HCT116 (cell line): ENCODE data around the gene EPHA3. TPM values are rescaled to one million over a fixed set of nuclear protein-coding genes. Genes with fewer than 3 reads are reported as not detected.

Experiments
- ATAC-seq: fragments of 200-7000 bp; cut with Tn5 transposase; 2 replicates; pipeline ENCODE4 v1.9.1; 2020; ENCODE audit warnings: mild to moderate bottlenecking, moderate library complexity
- BruUV-seq: library from RNA; stranded (reverse); fragments of 400-500 nt; replicated peaks from 2 replicates; lab custom pipeline; 2021; lab: Mats Ljungman, UMichigan
- CTCF ChIA-PET: fragments of 300-600 bp; sonication (Branson Sonifier 250); formaldehyde crosslinking; loops from one replicate; lab custom pipeline; 2021; ENCODE audit warnings: antibody characterized with exemption; lab: Charles Lee
- POLR2A ChIA-PET: fragments of 300-600, 350-600 bp; sonication (Branson Sonifier 250); formaldehyde crosslinking; loops from one replicate; lab custom pipeline; 2021; ENCODE audit warnings: antibody characterized with exemption; lab: Charles Lee
- RAD21 ChIA-PET, 2 experiments: fragments of 300-600 bp; sonication (Branson Sonifier 250); formaldehyde crosslinking; loops; one replicate each; lab custom pipeline; 2023; ENCODE audit warnings: low total read pairs in 2 of 2; ENCODE audit not compliant: uncharacterized antibody in 2 of 2, unreplicated experiment in 2 of 2, low non-redundant PET in 1 of 2; lab: Charles Lee
- DNase-seq: peaks from one replicate; pipeline ENCODE4 v3.0.0-alpha.2; 2010; ENCODE audit warnings: low read depth, low spot score
- H2AFZ ChIP-seq: fragments of 200-600 bp; shearing (Covaris generic), sonication (generic); 2 replicates; pipeline ENCODE4 v1.6.1; 2017; ENCODE audit warnings: low read depth, mixed run types, mixed read lengths, antibody characterized with exemption, low read length; ENCODE audit not compliant: poor library complexity, severe bottlenecking
- H3K27ac ChIP-seq: 2 replicates; pipeline ENCODE4 v1.5.1; 2012; ENCODE audit warnings: low read depth, low read length
- H3K27me3 ChIP-seq: fragments of 200-600 bp; sonication (generic); 2 replicates; pipeline ENCODE4 v1.6.1; 2016; ENCODE audit warnings: mixed run types, low read length, mixed read lengths; ENCODE audit not compliant: insufficient read depth
- H3K36me3 ChIP-seq, 2 experiments: fragments of 200-500 bp in 1 of 2; fragments of 200-600 bp in 1 of 2; sonication (Bioruptor generic) in 1 of 2; sonication (generic) in 1 of 2; 2 replicates each; pipeline versions ENCODE4 v1.5.1 to v1.6.1; 2014 to 2016; ENCODE audit warnings: low read length in 2 of 2, inconsistent platforms in 1 of 2, mixed read lengths in 1 of 2, mixed run types in 1 of 2; ENCODE audit not compliant: insufficient read depth in 2 of 2, control insufficient read depth in 1 of 2
- H3K4me1 ChIP-seq, 2 experiments: fragments of 200-600 bp in 1 of 2; sonication (generic) in 1 of 2; 2 replicates each; pipeline versions ENCODE4 v1.5.1 to v1.6.1; 2012 to 2017; ENCODE audit warnings: low read length in 2 of 2, inconsistent platforms in 1 of 2, mild to moderate bottlenecking in 1 of 2, mixed read lengths in 1 of 2, mixed run types in 1 of 2, moderate library complexity in 1 of 2; ENCODE audit not compliant: insufficient read depth in 2 of 2, control insufficient read depth in 1 of 2
- H3K4me2 ChIP-seq: fragments of 200-600 bp; sonication (generic); 2 replicates; pipeline ENCODE4 v1.6.1; 2017; ENCODE audit warnings: mixed run types, low read length, mixed read lengths
- H3K4me3 ChIP-seq, 2 experiments: fragments of 200-600 bp in 1 of 2; sonication (generic) in 1 of 2; replicated peaks in 1 of 2; 2 replicates each; pipeline ENCODE4 v1.5.1; 2011 to 2016; ENCODE audit warnings: low read length in 2 of 2, control low read depth in 1 of 2, low read depth in 1 of 2, mild to moderate bottlenecking in 1 of 2, mixed read lengths in 1 of 2, mixed run types in 1 of 2
- H3K79me2 ChIP-seq: fragments of 200-600 bp; sonication (generic); 2 replicates; pipeline ENCODE4 v1.6.1; 2017; ENCODE audit warnings: mild to moderate bottlenecking, mixed run types, low read length, moderate library complexity, mixed read lengths; ENCODE audit not compliant: insufficient read depth
- H3K9ac ChIP-seq: fragments of 200-600 bp; sonication (generic); 2 replicates; pipeline ENCODE4 v1.6.1; 2016; ENCODE audit warnings: low read length, mixed read lengths
- H3K9me2 ChIP-seq: fragments of 200-600 bp; sonication (generic), shearing (Covaris generic); 2 replicates; pipeline ENCODE4 v1.6.1; 2017; ENCODE audit warnings: mixed run types, mild to moderate bottlenecking, moderate library complexity; ENCODE audit not compliant: insufficient read depth
- H3K9me3 ChIP-seq, 2 experiments: fragments of 200-500 bp in 1 of 2; fragments of 200-600 bp in 1 of 2; sonication (Bioruptor generic) in 1 of 2; sonication (generic) in 1 of 2; 2 replicates each; pipeline ENCODE4 v1.6.1; 2014 to 2017; ENCODE audit warnings: low read length in 2 of 2, mixed read lengths in 2 of 2, inconsistent platforms in 1 of 2, low read depth in 1 of 2, mild to moderate bottlenecking in 1 of 2, mixed run types in 1 of 2, moderate library complexity in 1 of 2; ENCODE audit not compliant: control insufficient read depth in 1 of 2, insufficient read depth in 1 of 2
- H4K20me1 ChIP-seq: fragments of 200-600 bp; sonication (generic), shearing (Covaris generic); 2 replicates; pipeline ENCODE4 v1.6.1; 2017; ENCODE audit warnings: mixed run types, mild to moderate bottlenecking, moderate library complexity; ENCODE audit not compliant: insufficient read depth
- CEBPB ChIP-seq: IDR thresholded peaks from 2 replicates; pipeline ENCODE4 v1.6.1; 2012; ENCODE audit warnings: low read depth
- ELF1 ChIP-seq: IDR thresholded peaks from 2 replicates; pipeline ENCODE4 v1.6.1; 2012; ENCODE audit warnings: low read depth, borderline replicate concordance
- EZH2 ChIP-seq: fragments of 200-600 bp; sonication (generic); IDR thresholded peaks from 2 replicates; pipeline ENCODE4 v1.6.1; 2017; ENCODE audit warnings: antibody characterized with exemption, mixed run types
- FOSL1 ChIP-seq: IDR thresholded peaks from 2 replicates; pipeline ENCODE4 v1.6.1; 2012; ENCODE audit warnings: low read depth
- POLR2AphosphoS5 ChIP-seq: IDR thresholded peaks from 2 replicates; pipeline ENCODE4 v1.6.1; 2011; ENCODE audit warnings: mild to moderate bottlenecking, low read depth, low read length, moderate library complexity
- RAD21 ChIP-seq: IDR thresholded peaks from 2 replicates; pipeline ENCODE4 v1.6.1; 2012; ENCODE audit warnings: low read depth, mild to moderate bottlenecking
- SIN3A ChIP-seq: IDR thresholded peaks from 2 replicates; pipeline ENCODE4 v1.6.1; 2012; ENCODE audit warnings: low read depth
- TCF7L2 ChIP-seq: IDR thresholded peaks from 2 replicates; pipeline ENCODE4 v1.7.0; 2011; ENCODE audit warnings: borderline replicate concordance, inconsistent platforms; ENCODE audit not compliant: insufficient read depth, insufficient read length; ENCODE audit errors: extremely low read depth
- YY1 ChIP-seq: IDR thresholded peaks from 2 replicates; pipeline ENCODE4 v1.6.1; 2011; ENCODE audit warnings: low read length, low read depth, moderate library complexity, mild to moderate bottlenecking; ENCODE audit not compliant: insufficient replicate concordance; ENCODE audit errors: extremely low read depth
- intact Hi-C: fragments of 100-400 bp; cut with micrococcal nuclease; formaldehyde crosslinking; loops from 2 replicates; pipeline ENCODE4 v1.10.0; 2022
- total RNA-seq: library from RNA; stranded (reverse); gene quantifications from one replicate; pipeline ENCODE4 v1.2.1, GENCODE V29; 2021; ENCODE audit not compliant: unreplicated experiment
- TF ChIP-seq, protein P1 (sequence below): IDR thresholded peaks from 2 replicates; pipeline ENCODE4 v1.6.1; 2011; ENCODE audit warnings: mild to moderate bottlenecking, low read length, moderate library complexity; ENCODE audit not compliant: insufficient replicate concordance; ENCODE audit errors: extremely low read depth
- TF ChIP-seq, protein P2 (sequence below): IDR thresholded peaks from 2 replicates; pipeline ENCODE4 v1.6.1; 2012

Gene EPHA3
- total RNA-seq, 1 experiment from 2014 or later, result not detected

DNA sequence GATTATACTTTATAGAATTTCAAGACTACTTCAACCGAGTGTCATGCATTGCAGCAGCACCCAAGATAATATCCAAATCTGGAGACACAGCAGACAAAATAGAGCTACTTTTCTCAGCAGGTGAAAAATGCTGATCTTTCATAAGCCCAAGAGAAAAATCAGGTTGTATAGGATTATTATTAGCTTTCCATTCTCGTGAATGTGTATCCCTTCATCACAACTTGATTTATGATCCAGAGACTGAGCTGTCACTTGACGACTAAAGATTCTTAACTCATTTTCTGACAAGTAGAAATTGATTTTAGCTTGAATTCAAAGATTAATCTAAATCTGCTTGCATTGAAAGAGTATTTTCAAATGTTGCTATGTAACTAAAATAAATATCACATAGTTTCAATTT is 32.4 kb downstream of the EPHA3 start (continued):
- no peak for TF ChIP-seq TCF7L2
- TF ChIP-seq SIN3A, result no peak
- TF ChIP-seq CEBPB, result no peak
- TF ChIP-seq ELF1, result no peak
- TF ChIP-seq YY1, result no peak
- TF ChIP-seq, protein P1, sequence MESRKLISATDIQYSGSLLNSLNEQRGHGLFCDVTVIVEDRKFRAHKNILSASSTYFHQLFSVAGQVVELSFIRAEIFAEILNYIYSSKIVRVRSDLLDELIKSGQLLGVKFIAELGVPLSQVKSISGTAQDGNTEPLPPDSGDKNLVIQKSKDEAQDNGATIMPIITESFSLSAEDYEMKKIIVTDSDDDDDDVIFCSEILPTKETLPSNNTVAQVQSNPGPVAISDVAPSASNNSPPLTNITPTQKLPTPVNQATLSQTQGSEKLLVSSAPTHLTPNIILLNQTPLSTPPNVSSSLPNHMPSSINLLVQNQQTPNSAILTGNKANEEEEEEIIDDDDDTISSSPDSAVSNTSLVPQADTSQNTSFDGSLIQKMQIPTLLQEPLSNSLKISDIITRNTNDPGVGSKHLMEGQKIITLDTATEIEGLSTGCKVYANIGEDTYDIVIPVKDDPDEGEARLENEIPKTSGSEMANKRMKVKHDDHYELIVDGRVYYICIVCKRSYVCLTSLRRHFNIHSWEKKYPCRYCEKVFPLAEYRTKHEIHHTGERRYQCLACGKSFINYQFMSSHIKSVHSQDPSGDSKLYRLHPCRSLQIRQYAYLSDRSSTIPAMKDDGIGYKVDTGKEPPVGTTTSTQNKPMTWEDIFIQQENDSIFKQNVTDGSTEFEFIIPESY, result no peak
- no peak for TF ChIP-seq EZH2
- TF ChIP-seq, protein P2, sequence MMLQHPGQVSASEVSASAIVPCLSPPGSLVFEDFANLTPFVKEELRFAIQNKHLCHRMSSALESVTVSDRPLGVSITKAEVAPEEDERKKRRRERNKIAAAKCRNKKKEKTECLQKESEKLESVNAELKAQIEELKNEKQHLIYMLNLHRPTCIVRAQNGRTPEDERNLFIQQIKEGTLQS, result no peak
- no peak for TF ChIP-seq RAD21
- TF ChIP-seq POLR2AphosphoS5, result no peak

DNA sequence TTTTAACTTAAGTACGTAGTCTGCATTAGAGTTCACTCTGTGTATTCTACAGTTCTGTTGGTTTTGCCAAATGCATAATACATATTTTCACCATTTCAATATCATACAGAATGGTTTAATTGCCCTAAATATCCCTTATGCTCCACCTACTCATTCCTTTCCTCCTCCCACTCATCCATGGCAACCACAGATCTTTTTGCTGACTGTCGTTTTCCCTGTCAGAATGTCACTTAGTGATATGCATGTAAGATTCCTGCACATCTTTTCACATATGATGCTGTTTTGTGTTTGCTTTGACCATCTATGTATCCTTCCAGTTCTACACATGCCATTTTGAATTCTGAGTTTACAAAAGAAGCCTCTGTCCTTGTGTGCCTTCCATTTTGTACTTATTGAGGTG is 36.7 kb downstream of the EPHA3 start:
- ATAC-seq (no peak), DNase-seq (no peak)
- H2AFZ ChIP-seq, result no peak overlapping the region
- intact Hi-C loops, result no loop called here
- POLR2A ChIA-PET, result no interaction called here
- H3K36me3 ChIP-seq, result no peaks in the 10 kb centered on the region
- H3K9me3 ChIP-seq, result peaks cover 13 to 26% of the 10 kb centered on the region in 2 experiments; a peak in 3 of 4 replicates
- RAD21 ChIA-PET, result no interaction called here
- H3K4me1 ChIP-seq, result no peaks in the 10 kb centered on the region
- CTCF ChIA-PET, result no interaction called here
- no peak overlapping the region for H3K9ac ChIP-seq
- no peak overlapping the region for H3K27ac ChIP-seq
- no peaks in the 10 kb centered on the region for H3K27me3 ChIP-seq
- H4K20me1 ChIP-seq, result no peaks in the 10 kb centered on the region
- H3K4me3 ChIP-seq, result no peak overlapping the region
- no peaks in the 10 kb centered on the region for H3K9me2 ChIP-seq
- BruUV-seq, result no TSS peak
- TF ChIP-seq FOSL1, result no peak
- TF ChIP-seq, all 23 proteins: peak for 0
- H3K4me2 ChIP-seq, result no peak overlapping the region
- H3K79me2 ChIP-seq, result no peaks in the 10 kb centered on the region
